HG02973 (cell line): Measurements from ENCODE around the gene ATAD1.
"Not testable (repeated sequence)": the region's sequence is repeated elsewhere in the genome, so short reads cannot be mapped to it uniquely, and the experiment has no call there.

Experiments used
- ATAC-seq: cut with Tn5 transposase; IDR thresholded peaks from one replicate; pipeline ENCODE4 v1.9.1; 2021; ENCODE audit warnings: moderate library complexity; ENCODE audit not compliant: unreplicated experiment

ATAD1 gene

DNA sequence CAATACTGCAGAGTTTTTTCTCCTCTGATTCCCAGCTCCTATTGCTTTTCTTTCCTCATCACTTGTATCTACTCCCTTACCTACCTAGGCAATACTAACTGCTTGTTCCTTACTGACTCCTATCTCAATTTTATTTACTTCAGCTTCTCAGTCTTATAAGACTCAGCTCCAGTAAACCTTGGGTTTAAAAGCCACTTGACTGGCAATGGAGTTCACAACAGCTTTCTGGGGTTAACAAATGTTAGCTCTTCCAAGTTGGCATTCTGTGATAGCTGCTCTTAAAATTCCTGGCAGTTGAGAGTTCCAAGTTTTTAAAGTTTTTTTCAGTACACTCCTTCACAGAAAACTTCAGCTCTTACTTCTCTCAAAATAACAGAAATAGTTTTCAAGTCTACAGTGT is 14.2 kb downstream of the ATAD1 start:
- ATAC-seq = no peak

DNA sequence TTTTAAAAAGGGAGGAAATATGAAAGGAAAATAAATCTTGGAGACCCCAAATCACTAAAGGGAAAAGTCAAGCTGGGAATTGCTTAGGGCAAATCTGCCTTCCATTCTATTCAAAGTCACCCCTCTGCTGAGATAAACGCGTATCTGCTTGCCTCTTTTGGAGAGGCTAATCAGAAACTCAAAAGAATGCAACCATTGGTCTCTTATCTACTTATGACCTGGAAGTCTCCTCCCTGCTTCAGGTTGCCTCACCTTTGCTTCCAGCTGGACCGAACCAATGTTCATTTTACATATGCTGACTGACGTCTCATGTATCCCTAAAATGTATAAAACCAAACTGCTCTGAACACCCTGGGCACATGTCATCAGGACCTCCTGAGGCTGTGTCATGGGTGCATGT is 14.7 kb downstream of the ATAD1 start:
- no peak for ATAC-seq

DNA sequence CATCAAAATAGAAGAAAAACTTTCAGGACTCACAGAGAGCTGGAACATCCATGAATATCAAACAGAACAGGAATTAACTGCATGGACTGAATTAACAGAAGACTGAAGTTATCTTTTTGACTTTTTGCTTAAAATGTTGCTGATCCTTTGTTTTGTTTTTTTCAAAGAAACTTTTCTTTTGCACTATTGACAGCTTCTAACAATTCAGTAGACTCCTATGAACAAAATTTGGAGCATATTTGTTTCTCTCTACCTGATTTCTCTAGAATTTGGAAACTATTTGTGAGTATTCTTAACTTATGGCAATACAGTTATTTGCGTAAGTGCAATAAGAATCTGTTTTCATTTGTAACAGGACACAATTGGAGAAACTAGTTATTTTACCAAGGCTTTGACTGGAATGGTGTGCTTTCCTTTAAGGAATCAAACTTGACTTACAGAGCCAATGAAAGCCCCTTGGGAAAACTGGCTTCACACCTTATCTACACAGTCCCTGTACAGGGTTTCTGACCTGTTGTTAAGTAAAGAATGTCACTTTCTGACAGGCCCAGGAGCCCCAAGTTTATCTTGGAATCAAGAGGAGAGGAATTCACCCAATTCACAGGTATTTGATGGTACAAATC is 16.1 kb downstream of the ATAD1 start:
- not testable (repeated sequence) for ATAC-seq

DNA sequence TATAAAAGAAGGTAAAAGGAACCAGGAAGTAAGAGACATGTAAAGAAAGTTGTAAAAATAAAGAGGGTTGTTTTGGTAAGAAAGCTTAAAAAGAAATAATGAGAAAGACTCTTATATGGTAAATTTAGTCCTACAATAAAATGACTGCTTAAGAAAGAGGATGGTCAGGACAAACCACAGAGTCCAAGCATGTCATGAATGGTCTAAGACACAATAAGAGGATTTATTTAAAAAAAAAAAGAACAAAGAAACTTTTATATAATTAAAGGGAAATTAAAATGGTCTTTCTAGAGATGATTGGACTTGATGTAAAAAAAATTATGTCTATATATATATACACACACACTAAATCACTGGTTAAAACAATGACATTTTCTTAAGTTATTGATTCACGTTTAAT is 18.2 kb downstream of the ATAD1 start:
- no peak for ATAC-seq

DNA sequence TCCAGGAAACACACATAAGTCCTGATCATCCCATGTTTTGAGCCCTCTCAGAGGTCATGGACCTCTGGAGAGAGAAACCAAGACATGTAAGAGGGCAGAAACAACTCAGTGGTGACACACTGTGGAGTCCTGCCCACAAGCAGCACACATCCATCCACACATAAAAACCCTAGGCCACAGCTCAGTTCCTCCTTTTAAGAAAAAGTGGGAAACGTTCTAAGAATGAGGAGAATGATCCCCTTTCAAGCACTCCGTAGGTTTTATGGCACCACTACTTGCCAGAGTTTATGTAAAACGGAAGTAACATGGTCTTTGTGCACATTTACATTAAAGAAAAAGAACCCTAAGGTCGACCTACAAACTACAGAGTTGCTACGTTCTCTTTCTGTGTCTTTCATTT is 19.9 kb downstream of the ATAD1 start:
- no peak for ATAC-seq

DNA sequence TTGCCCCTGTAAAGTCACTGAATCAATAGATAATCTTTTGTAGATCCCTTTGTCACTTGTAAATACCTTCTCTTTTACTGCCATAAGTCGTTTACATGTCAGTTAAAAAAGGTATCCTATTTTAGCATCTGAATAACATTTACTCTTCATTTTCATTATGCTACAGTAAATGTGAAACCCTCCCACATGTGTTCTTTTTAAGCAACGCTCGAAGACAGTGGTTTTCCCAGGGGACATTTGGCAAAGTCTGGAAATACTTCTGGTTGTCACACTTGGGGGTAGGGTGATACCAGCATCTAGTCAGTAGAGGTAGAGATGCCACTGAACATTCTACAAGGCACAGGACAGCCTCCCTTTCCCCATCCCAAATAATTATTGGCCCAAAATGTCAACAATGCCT is 23.7 kb downstream of the ATAD1 start:
- ATAC-seq = no peak

DNA sequence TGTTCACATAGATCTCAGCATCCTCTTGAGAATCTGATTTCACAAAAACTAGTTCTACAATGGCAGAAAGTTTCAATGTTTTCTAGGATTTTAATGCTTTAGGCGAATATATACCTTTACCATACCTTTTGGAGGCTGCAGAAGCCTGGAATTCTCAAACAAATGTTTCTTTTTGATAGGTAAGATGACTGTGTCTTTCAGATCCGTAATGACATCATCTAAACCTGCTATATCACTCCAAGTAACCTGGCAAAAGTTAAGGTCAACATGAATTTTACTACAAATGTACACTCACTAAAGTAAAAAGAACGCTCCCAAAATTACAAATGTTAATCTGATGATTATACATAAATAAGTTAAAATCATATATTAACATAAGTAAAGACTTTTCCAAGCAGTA is 27.8 kb downstream of the ATAD1 start:
- no peak for ATAC-seq

DNA sequence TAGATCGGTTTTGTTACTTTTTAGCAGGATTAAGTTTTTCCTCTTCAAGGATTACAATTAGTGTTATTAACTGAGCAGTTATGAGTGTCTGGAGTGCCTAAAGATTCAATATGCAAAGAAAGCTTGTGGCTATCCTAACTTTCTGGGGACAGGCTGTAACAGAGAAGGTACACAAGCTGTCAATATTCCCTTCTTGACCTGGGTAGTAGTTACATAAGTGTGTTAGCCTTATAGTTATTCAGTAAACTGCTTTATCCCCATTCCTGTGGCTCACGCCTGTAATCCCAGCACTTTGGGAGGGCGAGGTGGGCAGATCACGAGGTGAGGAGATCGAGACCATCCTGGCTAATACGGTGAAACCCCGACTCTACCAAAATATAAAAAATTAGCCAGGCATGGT is 31.6 kb downstream of the ATAD1 start:
- no peak for ATAC-seq

DNA sequence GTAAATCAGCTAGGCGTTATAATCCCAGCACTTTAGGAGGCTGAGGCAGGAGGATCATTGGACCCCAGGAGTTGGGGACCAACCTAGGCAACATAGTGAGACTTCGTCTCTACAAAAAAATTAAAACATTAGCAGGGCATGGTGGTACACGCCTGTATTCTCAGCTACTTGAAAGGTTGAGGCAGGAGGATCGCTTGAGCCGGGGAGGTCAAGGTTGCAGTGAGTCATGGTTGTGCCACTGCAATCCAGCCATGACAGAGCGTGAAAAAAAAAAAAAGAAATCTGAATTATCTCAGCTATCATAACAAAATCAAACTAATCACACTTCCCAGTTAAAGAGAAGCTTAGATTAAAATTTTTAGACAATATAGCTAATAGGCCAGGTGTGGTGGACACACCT is 35.3 kb downstream of the ATAD1 start:
- no peak for ATAC-seq

DNA sequence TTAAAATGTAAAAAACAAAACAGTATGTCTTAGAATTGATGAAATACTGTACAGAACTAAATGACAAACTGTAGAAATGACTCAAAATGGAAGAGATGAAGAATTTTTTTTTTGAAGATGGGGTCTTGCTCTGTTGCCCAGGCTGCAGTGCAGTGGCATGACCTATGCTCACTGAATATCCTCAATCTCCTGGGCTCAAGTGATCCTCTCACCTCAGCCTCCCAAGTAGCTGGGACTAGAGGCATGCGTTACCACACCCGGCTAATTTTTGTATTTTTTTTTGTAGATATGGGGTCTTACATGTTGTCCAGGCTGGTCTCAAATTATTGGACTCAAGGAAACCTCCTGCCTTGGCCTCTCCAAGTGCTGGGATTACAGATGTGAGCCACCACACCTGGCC is 36.5 kb downstream of the ATAD1 start:
- ATAC-seq = no peak

DNA sequence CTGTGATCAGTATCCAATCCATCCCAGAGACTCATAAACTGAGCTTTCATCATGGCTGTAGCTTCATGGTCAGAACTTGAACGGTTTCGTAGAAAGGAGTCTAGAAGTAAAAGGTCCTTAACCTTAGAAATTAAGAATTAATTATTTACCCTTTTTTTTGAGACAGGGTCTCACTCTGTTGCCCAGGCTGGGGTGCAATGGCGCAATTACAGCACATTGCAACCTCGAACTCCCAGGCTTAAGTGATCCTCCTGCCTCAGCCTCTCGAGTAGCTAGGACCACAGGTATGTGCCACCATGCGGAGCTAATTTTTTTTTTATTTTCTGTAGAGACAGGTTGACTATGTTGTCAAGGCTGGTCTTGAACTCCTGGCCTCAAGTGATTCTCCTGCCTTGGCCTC is 41.7 kb downstream of the ATAD1 start:
- ATAC-seq = no peak

DNA sequence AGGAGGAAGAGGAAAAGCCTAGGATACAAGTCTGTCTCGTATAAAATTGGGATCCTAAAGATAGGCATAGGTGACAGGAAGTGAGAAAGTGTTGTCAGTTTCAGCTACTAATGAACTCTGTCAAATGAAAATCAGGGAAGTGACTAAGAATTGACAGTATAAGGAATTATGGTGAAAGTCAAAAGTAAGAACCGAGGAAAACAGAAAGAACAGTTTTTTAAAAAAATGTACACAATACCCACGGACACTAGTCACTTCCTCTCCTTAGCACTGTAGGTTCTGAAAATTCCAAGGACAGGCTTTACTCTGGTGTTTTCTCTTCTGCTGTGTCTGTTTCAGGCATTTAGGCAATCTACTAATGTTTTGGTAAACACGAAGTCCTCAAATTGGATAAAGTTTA is 42.3 kb downstream of the ATAD1 start:
- ATAC-seq = no peak

DNA sequence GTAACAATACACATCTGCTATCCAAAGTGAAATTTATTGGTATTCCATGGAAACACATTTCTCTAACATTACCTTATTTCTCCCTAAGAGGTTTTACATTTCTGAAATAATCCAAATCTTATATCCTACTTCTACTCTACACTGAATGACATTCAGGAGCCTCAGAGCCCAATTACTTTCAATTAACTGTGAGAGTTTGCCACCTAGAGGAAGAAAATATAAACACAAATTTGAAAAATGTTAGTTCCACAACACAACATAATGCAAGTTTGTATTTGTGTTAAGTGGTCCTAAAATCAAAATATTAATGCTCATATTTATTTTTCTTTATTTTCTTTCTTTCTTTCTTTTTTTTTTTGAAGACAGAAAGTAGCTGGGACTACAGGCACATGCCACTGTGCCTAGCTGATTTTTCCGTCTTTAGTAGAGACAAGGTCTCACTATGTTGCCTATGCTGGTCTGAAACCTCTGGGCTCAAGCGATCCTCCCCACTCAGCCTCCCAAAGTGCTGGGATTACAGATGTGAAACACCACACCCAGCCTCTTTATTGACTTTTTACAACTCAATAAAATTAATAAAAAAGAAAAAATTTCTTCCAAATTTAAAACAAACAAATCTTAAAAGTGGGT is 46.0 kb downstream of the ATAD1 start:
- ATAC-seq = no peak

DNA sequence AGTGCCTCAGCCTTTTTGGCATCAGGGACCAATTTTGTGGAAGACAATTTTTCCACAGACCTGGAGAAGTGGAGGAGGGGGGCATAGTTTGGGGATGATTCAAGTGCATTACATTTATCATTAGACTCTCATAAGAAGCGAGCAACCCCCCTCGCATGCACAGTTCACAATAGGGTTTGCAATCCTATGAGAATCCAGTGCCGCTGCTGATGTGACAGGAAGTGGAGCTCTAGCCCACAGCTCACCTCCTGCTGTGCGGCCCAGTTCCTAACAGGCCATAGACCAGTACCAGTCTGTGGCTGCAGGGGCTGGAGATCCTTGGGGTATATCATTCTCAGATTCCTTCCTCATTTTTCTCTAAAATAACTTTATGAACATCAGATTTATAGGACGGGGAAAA is 50.8 kb downstream of the ATAD1 start:
- no peak for ATAC-seq

DNA sequence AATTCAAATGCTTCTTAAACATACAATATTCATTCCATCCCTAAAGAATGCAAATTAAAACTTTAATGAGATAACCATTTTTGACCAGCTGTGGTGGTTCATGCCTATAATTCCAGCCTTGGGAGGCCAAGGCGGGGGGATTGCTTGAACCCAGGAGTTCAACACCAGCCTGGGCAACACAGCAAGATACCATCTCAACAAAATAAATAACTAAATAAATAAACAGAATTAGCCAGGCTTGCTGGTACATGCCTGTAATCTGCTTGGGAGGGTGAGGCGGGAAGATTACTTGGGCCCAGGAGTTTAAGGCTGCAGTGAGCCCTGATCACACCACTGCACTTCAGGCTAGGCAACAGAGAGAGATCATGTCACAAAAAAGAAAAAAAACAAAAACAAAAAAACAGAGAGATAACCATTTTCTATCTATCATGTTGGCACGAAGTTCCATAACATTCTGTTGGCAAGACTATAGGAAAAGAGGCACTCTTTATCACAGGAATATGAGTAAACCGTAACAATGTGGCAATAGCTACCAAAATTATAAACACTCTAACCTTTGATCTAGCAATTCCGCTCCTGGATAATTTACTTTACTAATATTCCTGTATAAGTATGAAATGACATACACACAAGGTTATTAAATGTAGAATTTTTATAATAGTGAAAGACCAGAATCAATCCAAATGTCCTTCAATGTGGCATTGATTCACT is 52.2 kb downstream of the ATAD1 start:
- ATAC-seq = no peak

DNA sequence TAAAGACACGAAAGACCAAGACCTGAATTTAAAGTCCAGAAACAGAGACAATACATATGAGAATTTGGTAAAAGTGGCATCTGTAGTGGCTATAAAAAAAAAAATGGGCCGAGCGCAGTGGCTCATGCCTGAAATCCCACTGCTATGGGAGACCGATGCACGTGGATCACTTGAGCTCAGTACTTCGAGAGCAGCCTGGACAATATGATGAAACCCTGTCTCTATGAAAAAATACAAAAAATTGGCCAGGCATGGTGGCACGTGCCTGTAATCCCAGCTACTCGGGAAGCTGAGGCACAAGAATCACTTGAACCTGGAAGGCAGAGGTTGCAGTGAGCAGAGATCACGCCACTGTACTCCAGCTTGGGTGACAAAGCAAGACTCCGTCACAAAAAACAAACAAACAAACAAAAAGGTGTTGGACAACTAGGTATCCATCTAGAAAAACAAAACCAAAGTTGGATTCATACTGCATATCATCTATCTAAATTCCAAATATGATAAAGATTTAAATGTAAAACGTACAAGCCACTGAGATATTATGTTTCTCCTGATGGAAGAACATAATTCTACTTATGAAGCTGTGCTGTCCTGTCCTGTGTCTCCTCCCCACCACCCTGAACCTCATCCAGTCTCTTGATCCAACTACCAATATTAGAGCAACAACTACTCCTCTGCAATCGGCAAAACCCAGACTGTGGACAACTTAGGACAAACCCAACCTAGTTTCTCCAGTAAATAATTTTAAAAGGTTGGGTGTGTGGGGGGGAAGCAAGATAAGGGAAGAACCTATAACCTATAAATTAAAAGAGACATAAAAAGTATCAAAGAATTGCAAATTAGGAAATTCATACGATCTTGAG is 53.7 kb downstream of the ATAD1 start:
- no peak for ATAC-seq

DNA sequence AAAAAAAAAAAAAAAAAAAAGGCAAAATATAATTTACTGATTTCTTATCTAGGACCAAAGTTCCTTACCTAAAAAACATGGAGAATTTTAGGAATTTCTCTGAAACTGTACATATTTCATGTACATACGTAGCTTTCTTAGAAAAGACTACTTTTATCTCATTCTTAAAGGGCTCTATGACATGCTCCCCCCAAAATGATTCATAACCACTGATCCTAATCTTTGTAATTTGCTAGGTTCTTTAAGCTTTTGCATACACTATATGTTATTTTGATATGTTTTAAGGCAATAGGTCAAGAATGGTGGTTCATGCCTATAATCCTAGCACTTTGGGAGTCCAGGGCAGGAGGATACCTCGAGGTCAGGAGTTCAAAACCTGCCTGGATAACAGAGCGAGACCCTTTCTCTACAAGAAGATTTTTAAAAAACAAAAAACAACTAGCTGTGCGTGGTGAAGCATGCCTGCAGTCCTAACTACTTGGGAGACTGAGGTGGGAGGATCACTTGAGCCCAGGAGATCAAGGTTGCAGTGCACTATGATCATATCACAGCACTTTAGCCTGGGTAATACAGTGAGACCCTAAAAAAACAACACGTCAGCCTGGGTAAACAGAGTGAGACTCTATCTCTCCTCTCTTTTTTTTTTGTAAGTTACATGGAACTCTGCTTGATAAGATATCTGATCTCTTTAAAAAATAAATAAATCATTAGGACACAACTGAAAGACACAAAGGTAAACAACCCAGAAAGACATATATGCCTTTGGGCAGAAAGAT is 54.8 kb downstream of the ATAD1 start:
- ATAC-seq = no peak

DNA sequence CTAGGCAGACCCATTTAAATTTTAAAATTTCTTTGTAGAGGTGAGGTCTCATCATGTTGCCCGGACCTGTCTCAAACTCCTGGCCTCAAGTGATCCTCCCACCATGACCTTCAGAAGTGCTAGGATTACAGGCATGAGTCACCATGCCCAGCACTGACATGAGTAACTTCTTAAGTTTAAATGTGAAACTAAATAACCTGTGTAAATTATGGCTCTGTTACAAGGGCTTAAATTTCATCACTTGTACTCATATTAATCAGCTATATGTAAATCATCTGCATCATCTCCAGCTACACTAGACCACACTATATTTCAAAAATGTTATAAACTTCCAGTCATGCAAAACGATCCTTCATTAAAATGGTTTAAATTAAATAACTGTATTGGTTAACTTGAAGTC is 56.1 kb downstream of the ATAD1 start:
- ATAC-seq = peak; percentile 81

DNA sequence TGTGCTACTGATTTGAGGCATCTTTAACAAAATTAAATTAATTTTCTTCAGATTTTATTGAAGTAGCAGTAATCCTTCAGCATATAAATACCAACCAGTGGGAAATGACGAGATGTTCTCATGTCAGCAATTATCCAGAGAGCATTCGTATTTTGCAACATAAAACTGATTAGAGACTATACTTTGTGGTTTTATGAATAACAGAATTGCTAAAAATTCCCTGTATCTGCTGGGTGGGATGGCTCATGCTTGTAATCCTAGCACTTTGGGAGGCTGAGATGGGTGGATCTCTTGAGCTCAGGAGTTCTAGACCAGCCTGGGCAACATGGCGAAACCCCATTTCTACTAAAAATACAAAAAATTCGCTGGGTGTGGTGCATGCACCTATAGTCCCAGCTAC is 56.9 kb downstream of the ATAD1 start:
- ATAC-seq = no peak

DNA sequence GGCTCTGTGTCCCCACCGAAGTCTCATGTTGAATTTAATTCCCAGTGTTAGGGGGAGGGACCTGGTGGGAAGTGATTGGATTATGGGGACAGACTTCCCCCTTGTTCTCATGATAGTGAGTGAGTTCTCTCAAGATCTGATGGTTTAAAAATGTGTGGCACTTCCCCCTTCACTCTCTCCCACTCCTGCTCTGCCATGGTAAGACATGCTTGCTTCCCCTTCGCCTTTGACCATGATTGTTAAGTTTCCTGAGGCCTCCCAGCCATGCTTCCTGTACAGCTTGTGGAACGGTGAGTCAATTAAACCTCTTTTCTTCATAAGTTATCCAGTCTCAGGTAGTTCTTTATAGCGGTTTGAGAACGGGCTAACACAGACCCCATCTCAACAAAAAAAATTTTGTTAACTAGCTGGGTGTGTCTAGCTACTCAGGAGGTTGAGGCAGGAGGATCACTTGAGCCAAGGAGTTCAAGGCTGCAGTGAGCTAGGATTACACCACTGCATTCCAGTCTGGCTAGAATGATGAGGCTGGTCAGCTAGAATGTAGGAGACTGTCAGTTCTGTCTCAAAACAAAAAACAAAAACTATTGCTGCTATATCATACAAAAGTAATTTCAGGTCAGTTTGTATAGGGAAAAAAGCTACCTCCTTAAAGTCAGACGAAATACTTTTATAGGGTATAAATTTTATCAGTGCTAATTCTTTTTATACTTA is 57.7 kb downstream of the ATAD1 start:
- ATAC-seq = no peak
